Ramos (cell line): ENCODE results near the gene C2CD2.

Source experiments
- in situ Hi-C: fragments of 300-500 bp; cut with MboI; formaldehyde crosslinking; loops from one replicate; pipeline ENCODE4 v1.14.3; 2022; ENCODE audit warnings: low sequenced_read_pairs; ENCODE audit not compliant: unreplicated experiment

Gene C2CD2

DNA sequence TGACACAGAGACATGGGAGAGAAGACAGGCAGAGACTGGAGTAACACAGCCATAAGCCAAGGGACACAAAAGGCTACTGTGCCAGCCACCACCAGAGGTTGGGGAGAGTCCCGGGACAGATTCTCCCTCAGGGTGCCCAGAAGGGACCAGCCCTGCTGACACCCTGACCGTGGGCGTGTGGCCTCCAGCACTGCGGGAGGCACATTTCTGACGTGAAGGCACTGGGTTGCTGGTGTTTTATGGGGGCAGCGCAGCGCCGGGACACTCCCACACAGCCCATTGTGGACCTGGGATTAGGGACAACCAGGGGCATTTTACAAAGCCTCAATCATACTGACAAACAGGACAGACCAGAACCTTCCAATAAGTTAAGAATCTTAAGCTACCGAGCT lies 100.9 kb downstream of the C2CD2 start:
- in situ Hi-C loops: no loop called here

DNA sequence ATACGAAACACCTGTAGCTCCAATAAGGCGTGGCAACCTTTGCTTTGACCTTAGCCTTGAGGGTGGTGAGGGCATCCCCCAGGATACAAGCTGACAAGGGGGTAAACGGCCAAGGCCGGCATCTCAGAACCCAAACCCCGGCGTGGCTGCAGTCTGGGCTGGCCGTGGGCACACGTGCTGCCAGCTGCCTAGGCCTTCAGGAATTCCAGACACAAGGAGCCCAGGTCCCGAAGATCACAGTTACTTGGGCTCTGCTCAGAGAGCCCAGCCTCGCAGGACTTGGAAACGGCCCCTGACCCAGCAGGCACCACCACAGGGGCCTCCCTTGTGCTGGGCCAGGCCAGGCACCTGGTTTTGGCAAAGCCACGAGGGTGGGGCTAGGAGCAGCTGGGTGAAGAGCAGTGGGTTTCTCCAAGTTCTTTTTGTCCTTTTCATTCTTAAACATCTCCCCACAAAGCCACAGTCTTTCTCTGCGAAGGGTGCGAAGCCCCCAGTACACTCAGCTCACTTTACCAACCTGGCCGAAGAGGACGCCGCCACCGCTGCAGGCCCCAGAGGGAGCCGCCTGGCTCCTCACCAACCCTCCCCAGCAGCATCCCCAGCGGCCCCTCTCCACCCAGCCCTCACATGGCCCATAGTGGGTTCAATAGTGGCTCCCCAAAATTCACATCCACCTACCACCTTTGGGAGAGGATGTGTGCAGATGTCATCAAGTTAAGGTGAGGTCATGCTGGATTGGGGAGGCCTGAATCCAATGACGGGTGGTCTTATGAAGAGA lies 101.5 kb downstream of the C2CD2 start:
- in situ Hi-C loops: no loop called here

DNA sequence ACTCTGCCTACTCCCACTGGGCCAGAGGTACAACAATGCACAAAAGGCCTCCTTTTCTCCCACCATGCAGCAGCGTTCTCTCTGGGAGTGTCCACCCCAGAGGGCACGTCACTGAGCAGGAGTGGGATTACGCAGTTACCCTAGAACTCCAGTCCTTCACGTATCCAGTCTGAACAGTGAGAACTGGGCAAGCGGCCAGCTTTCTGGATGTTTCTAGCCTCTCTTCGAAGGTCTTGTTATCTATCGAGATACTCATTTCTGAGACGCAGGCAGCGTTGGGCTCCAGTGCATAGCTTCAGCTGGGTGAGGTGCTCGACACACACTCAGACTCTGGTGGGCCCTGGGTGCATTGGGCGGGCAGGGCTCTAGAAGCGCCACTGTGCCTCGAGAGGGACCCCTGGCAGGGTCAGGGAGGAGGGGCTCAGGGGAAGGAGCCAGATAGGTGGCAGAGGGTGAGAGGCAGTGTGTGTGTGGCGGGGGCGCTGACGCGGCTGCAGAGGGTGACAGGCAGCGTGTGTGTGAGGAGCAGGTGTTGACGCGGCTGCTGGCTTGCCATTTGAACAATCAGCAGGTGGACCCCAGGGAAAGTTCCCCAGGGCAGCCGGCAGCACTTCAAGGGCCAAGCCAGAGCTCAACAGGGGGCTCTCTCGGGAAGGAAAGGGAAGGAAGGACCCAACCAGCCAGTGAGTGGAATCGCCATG lies 102.6 kb downstream of the C2CD2 start:
- in situ Hi-C loops: no loop called here

GRCh38 chr21:41850085-41850484 lies 103.7 kb downstream of the C2CD2 start:
- in situ Hi-C loops: no loop called here

DNA sequence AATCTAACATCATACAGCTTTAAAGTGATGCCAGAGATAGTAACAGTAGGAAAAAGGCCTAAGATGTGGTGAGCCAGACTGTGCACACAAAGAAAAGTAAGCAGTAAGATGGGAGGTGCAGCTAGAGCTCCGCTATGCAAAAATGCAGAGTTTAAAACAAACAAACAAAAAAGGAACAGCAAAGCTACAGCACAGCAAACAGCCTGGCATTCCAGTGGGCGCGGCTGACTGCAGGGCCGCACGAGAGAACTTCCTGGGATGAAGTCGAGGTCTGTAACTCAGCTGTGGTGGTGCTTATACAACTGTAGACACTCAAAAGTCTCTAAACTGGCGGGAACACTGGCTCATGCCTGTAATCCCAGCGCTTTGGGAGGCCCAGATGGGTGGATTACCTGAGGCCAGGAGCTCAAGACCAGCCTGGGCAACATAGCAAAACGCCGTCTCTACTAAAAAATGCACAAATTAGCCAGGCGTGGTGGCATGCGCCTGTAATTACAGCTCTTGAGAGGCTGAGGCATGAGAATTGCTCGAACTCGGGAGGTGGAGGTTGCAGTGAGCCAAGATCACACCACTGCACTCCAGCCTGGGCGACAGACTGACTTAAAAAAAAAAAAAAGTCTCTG lies 104.7 kb downstream of the C2CD2 start:
- in situ Hi-C loops: no loop called here

GRCh38 chr21:41848533-41848932 lies 105.3 kb downstream of the C2CD2 start:
- in situ Hi-C loops: no loop called here

GRCh38 chr21:41847066-41847804 lies 106.6 kb downstream of the C2CD2 start:
- in situ Hi-C loops: no loop called here

DNA sequence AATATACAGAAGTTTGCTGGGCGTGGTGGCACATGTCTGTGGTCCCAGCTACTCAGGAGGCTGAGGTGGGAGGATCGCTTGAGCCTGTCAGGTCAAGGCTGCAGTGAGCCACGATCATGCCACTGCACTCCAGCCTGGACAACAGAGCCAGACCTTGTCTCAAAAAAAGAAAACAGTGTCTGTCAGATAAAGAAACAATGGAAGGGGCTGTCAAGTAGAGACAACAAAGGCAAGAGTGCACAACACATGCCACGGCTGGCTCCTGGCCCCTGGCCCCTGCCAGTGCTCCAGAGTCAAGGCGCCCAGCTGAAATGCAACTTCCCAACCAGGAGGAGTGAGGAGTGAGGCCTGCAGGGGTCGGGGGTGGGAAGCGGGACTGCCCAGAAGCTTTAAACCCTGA lies 107.3 kb downstream of the C2CD2 start:
- in situ Hi-C loops: no loop called here

- in situ Hi-C loops: no loop called here
Measured at GRCh38 chr21:41846033-41846317, 107.8 kb downstream of the C2CD2 start.

DNA sequence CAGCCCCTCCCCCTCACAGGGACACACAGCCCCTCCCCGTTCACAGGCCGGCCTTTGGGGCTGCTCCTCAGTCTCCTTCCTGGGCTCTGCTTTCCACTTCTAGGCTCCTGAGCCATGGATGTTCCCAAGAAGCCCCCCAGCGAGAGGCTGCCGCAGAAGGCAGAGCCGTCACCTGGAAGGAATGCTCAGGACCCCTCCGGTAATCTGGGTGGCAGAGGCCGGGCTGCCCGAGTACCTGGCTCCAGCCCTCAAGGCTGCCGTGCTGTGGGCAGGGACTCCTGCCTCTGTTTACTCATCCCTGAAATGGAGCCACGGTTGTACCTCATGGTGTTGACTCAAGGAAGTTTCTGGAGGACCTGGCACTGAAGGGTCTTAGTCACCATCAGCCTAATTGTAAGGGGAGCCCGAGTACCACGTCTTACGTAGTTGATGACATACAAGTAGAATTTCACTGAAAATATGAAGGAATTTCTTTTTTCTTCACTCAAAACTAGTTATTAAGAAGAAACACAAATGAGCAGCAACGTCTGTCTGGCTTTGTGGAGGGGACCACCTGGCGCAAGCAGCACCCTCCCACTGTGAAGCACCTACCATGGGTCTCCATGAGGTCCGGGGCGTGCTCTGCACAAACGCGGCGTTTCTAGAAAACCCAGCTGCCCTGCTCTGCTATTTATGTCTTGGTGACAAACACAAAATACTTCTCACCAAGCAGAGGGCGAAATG lies 108.3 kb downstream of the C2CD2 start:
- in situ Hi-C loops: no loop called here

- in situ Hi-C loops: no loop called here
Measured at GRCh38 chr21:41843584-41843983, 110.2 kb downstream of the C2CD2 start.

DNA sequence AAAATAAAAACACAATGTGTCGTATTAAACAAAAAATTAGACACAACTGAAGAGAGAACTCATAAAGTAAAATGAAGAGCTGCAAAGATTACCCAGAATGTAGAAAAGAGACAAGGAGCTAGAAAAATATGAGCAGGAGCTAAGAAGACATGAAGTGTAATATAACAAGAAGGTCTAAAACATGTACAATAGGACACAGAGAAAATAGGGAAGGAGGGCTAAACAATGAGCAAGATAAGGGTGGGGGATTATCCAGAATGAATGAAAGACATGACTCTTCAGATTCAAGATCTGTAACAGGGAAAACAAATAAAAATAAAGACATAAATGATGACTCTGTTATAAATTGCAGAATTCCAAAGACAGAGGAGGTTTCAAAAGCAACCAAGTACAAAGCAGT lies 112.9 kb downstream of the C2CD2 start:
- in situ Hi-C loops: no loop called here

GRCh38 chr21:41839387-41840000 lies 114.3 kb downstream of the C2CD2 start:
- in situ Hi-C loops: no loop called here

GRCh38 chr21:41837756-41838297 lies 116.0 kb downstream of the C2CD2 start:
- in situ Hi-C loops: no loop called here

DNA sequence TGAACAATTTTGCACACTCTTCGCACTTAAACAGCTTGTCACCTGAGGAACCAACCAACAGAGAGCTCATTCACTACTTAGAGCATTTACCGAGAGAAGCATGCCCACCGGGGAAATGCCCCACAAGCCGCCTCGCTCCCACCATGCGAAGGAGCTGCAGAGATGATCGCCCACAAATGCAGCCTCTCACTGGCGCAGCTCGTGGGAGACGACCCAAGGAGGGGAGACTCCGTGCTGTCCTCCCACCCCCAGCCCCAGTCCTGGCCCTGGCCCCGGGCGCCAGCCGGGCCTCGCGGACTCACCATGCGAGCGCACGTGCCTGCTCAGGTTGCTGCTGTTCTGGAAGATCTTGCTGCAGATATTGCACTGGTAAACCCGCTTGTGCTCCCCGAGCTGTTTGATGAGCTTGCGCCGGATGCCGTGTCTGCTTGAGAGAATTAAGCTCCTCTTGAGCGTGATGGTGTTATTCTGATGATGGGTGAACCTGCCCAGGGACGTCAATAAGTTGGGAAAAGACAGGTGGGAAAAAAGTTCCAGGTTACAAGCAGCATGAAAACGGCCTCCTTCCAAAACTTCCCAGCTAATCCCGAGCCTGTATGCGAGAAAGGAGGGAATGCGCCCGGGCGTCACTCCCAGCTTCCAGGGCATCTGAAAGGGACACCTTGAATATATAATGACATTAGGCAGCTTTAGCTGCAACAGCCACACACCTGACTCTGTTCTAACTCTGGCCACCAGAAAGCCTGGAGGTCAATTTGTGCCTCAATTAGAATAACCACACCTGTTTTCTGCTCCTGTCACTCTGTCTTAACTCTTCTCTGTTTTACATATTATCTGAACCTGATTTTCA lies 117.4 kb downstream of the C2CD2 start:
- in situ Hi-C loops: no loop called here

DNA sequence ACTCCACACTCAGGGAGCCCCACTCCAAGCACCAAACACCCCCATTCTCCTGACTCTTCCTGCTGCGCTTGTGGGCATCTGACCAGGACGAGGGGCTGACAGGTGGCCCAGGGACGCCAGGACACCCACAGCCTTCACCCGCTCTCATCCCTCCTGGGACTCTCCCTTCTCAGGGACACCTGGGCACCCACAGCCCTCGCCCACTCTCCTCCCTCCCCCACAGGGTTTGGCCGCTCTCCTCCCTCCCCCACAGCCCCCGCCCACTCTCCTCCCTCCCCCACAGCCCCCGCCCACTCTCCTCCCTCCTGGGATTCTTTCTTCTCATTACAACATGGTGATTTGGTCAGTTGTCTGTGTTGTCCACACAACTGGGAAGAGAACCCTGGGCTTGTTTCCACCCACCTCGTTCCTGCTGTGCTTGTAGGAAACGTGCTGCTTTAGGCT lies 118.1 kb downstream of the C2CD2 start:
- in situ Hi-C loops: no loop called here
